ENCODE results near the gene PGBD4. TPM values are rescaled to one million over a fixed set of nuclear protein-coding genes. Genes with fewer than 3 reads are reported as not detected.
A peak's percentile ranks its signal among the peaks of the same experiment; 100 is the strongest.

Gene PGBD4
- total and polyA plus RNA-seq, 2 of the 13 experiments (the other 11 are each of a cell fraction or from before 2014, with no cell fraction given), result 1.4 to 1.7 TPM

- TF ChIP-seq TGIF2 (CRISPR knock-in tag; IDR thresholded peaks at IDR 0.05) (peak; percentile 98), IRF9 (CRISPR knock-in tag; IDR thresholded peaks at IDR 0.05; ENCODE audit: borderline replicate concordance) (peak; percentile 31; the same call in 1 of the 2 replicates), ZNF768 (CRISPR knock-in tag; IDR thresholded peaks at IDR 0.05) (peak; percentile 47), IRF1 (CRISPR knock-in tag; IDR thresholded peaks at IDR 0.05; ENCODE audit: low read depth) (no peak), KMT2B (CRISPR knock-in tag; IDR thresholded peaks at IDR 0.05) (peak; percentile 97), ZNF451 (CRISPR knock-in tag; IDR thresholded peaks at IDR 0.05) (peak; percentile 75; the same call in 1 of the 2 replicates), SNAPC4 (CRISPR knock-in tag; IDR thresholded peaks at IDR 0.05) (no peak), ARID5B (CRISPR knock-in tag; IDR thresholded peaks at IDR 0.05) (0 out of 2 replicates have a peak, but pooled peaks have one; percentile 9), SOX6 (IDR thresholded peaks at IDR 0.05) (no peak), SOX6 (CRISPR knock-in tag; IDR thresholded peaks at IDR 0.05) (peak; percentile 70), ZNF75D (CRISPR knock-in tag; IDR thresholded peaks at IDR 0.05; ENCODE audit: borderline replicate concordance) (no peak), NCOA1 (CRISPR knock-in tag; IDR thresholded peaks at IDR 0.05) (no peak), MEIS1 (CRISPR knock-in tag; IDR thresholded peaks at IDR 0.05; ENCODE audit: borderline replicate concordance) (no peak), PAWR (CRISPR knock-in tag; IDR thresholded peaks at IDR 0.05; ENCODE audit: borderline replicate concordance) (no peak), PHF8 (CRISPR knock-in tag; IDR thresholded peaks at IDR 0.05) (peak; percentile 94), ZNF704 (CRISPR knock-in tag; IDR thresholded peaks at IDR 0.05; ENCODE audit: borderline replicate concordance) (peak; percentile 47; the same call in 1 of the 2 replicates)
These were observed at the start of gene PGBD4, which contains the start of gene EMC7 (continued) for GRCh38 chr15:34101366-34102174.

All from HepG2 (cell line).